GM21737 (cell line): ENCODE data around the gene USP10.
"Not testable (repeated sequence)": the region's sequence is repeated elsewhere in the genome, so short reads cannot be mapped to it uniquely, and the experiment has no call there.

ENCODE experiments used
- ATAC-seq: cut with Tn5 transposase; IDR thresholded peaks from one replicate; pipeline ENCODE4 v1.9.1; 2021; ENCODE audit warnings: mild to moderate bottlenecking, moderate library complexity; ENCODE audit not compliant: unreplicated experiment

Gene USP10

GRCh38 chr16:84724606-84725309 is 25.0 kb downstream of the USP10 start:
- ATAC-seq: no peak

- ATAC-seq: no peak
Measured at GRCh38 chr16:84725481-84726078, 25.8 kb downstream of the USP10 start.

GRCh38 chr16:84726079-84726668 is 26.4 kb downstream of the USP10 start:
- ATAC-seq: no peak

GRCh38 chr16:84726669-84727467 is 27.1 kb downstream of the USP10 start:
- no peak for ATAC-seq

GRCh38 chr16:84728853-84729424 is 29.1 kb downstream of the USP10 start:
- ATAC-seq: no peak

DNA sequence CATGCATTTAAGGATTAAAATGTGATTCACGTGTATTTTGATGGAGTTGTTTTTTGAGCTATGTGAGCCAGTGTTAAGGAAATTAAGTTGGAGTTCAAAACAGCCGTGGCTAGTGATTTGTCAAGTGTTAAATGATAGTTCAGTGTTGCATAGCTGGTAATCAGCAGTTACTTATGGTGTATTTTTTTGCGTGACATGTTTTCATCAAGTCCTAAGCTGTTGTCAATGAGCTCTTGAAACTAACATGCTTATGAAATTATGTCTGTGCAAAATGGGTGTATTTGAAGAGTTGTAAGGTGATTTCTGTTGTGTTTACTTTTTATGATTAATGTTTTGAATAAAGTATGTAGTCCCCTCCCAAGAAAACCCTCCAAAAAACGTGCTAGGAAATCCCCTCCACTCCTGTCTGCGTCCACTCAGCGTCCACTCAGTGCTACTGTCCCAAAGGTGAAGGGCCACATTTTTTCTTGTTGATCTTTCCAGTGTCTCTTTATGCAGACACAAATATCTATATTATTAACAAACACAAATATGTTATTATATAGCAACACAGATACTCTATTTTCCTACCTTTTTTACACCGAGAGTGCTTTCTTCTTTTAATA is 30.0 kb downstream of the USP10 start:
- ATAC-seq: no peak

- peak; percentile 48 for ATAC-seq
Measured at GRCh38 chr16:84730406-84731106, 30.8 kb downstream of the USP10 start.

DNA sequence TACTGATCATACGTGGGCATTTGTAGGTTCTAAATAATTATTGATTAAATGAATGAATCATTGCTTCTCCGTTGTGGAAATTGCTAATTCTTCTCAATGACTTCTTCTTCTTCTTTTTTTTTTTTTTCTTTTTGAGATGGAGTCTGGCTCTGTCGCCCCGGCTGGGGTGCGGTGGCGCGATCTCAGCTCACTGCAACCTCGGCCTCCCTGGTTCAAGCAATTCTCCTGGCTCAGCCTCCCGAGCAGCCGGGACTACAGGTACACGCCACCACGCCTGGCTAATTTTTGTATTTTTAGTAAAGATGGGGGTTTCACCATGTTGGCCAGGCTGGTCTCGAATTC is 32.5 kb downstream of the USP10 start:
- not testable (repeated sequence) for ATAC-seq

- ATAC-seq: no peak
Measured at GRCh38 chr16:84732674-84733352, 33.0 kb downstream of the USP10 start.

GRCh38 chr16:84735849-84736586 is 36.2 kb downstream of the USP10 start:
- ATAC-seq: no peak

DNA sequence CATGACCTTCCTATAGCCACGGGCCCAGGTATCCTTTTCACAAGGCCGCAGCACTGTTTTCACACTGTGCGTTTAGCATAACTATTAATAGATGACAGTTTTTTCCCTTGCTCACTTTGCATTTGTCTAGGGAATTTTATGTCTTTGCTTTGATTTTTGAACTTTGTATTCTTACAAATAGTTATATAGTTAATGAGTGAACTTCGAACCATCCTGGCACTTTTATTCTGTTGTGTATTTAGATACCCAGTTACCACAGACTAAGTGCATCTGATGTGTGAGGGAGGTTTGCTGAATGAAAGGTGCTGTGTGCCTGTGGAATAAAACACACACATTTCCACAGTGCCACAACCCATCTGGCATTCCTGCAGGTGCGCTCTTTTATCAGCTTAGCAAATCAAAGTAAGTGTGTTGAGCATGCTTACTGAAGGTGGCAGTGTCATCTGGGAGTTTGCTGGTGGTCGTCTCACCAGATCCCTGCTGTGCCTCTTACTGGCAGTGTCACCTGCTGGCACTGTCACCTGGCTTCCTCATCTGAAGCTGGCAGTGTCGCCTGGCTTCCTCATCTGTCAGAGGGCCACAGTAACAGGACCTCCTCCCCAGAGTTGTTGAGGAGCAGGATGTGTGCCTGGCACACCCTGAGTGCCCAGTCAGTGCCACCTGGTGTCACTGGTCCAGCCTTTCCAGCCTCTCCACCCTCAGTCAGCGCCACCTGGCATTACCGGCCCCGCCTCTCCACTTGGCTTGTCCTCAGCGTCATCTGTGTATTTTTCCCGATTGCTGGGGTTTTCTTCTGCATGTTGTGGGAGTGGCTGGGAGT is 37.6 kb downstream of the USP10 start:
- no peak for ATAC-seq

- peak; percentile 52 for ATAC-seq
Measured at GRCh38 chr16:84738255-84739038, 38.6 kb downstream of the USP10 start.

- no peak for ATAC-seq
Measured at GRCh38 chr16:84739349-84740124, 39.7 kb downstream of the USP10 start.

DNA sequence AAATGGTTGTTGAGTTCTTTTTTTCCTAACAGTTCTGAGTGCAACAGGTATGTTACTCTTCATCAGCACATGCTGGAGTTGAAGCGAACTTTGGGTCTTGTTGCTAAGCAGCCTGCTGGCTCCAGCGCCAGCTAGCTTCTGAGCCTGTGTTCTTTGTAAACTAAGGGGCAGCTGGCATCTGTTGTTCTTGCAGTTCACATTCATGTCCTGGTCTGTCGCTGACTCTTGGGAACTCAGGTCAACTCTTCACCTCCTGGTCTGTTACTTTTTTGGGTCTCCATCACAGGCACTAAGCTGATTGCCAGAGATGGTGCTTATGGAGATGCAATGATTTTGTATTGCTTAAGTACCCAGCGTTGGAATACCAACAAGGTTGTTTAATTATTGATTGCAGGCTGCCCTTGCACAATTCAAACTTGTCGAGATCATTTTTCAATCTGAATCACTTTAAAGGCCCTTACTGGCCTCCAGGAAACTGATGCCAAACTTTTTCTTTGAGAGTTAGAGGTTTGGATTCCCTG is 40.9 kb downstream of the USP10 start:
- no peak for ATAC-seq

GRCh38 chr16:84741340-84741830 is 41.6 kb downstream of the USP10 start:
- no peak for ATAC-seq

GRCh38 chr16:84742641-84743092 is 42.9 kb downstream of the USP10 start:
- ATAC-seq: no peak
